IPS-18c (cell line): Measurements from ENCODE around the gene PADI2.

Source experiments
- H3K4me3 ChIP-seq: 2 replicates; pipeline ENCODE4 v1.7.0; 2013; ENCODE audit warnings: low read depth, mild to moderate bottlenecking, low read length, moderate library complexity; ENCODE audit not compliant: insufficient read depth
- H3K9me3 ChIP-seq: one replicate; pipeline ENCODE4 v1.6.1; 2013; ENCODE audit warnings: mild to moderate bottlenecking, low read length, moderate library complexity; ENCODE audit not compliant: control insufficient read depth, insufficient read depth

Gene PADI2

GRCh38 chr1:17024721-17025120 lies 94.5 kb downstream of the PADI2 start:
- no peak overlapping the region for H3K4me3 ChIP-seq
- H3K9me3 ChIP-seq = no peaks in the 10 kb centered on the region

GRCh38 chr1:17023573-17023972 lies 95.7 kb downstream of the PADI2 start:
- Histone ChIP-seq H3K4me3 (no peak overlapping the region), H3K9me3 (no peaks in the 10 kb centered on the region)

GRCh38 chr1:17023102-17023501 lies 96.1 kb downstream of the PADI2 start:
- Histone ChIP-seq H3K4me3 (no peak overlapping the region), H3K9me3 (no peaks in the 10 kb centered on the region)

DNA sequence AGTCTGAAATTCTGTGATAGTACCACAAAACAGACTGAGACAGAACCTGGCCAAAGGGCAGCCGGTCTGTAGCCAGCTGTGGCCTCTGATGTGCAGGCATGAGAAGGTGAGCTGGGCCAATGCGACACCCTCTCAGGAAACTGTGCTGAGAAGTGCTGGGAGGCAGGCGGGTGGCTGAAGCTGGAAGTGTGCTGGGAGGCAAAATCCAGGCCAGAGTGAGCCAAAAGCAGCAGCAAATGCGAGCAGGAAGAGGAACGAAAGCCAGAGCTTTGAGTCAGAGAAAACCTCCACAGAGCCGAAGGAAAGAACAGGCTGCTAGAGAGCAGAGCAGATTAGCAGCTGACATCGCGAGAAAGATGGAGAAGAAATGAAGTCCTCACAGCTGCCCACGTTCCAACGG lies 97.4 kb downstream of the PADI2 start:
- Histone ChIP-seq H3K9me3 (no peaks in the 10 kb centered on the region), H3K4me3 (no peak overlapping the region)

- H3K4me3 ChIP-seq = no peak overlapping the region
- H3K9me3 ChIP-seq = no peaks in the 10 kb centered on the region
Observed at GRCh38 chr1:17020502-17020901, 98.7 kb downstream of the PADI2 start.

- H3K4me3 ChIP-seq = no peak overlapping the region
- H3K9me3 ChIP-seq = no peaks in the 10 kb centered on the region
Observed at GRCh38 chr1:17018849-17019248, 100.4 kb downstream of the PADI2 start.

DNA sequence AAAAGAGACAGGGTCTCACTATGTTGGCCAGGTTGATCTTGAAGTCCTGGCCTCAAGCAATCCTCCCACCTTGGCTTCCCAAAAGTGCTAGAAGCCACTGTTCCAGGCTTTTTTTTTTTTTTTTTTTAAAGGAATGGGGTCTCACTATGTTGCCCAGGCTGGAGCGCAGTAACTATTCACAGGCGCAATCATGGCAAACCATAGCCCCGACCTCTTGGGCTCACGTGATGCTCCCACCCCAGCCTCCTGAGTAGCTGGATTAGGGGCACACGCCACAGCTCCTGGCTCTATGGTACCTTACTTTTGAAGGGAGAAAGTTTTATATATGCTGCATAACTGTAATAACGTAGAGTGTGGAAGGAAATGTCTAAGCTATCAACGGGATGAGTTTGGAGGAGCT lies 101.8 kb downstream of the PADI2 start:
- Histone ChIP-seq H3K9me3 (no peaks in the 10 kb centered on the region), H3K4me3 (no peak overlapping the region)
